Keratinocyte (primary cell): ENCODE measurements around the gene KDM1B. TPM values are rescaled to one million over a fixed set of nuclear protein-coding genes. Genes with fewer than 3 reads are reported as not detected.
A peak's percentile ranks its signal among the peaks of the same experiment; 100 is the strongest.

ENCODE experiments used
- DNase-seq: peaks from one replicate; pipeline ENCODE4 v3.0.0-alpha.2; 2011; ENCODE audit warnings: low read depth, missing footprints, low spot score
- FAIRE-seq: peaks from 2 replicates; lab custom pipeline; 2011; peaks lifted over from hg19 to GRCh38; lab: Jason Lieb, UNC
- H2AFZ ChIP-seq: 2 replicates; pipeline ENCODE4 v1.6.0; 2012; ENCODE audit warnings: low read length, control low read depth, inconsistent platforms; ENCODE audit not compliant: control insufficient read depth
- H3K27ac ChIP-seq: 2 replicates; pipeline ENCODE4 v1.5.1; 2011; ENCODE audit warnings: low read length; ENCODE audit not compliant: control insufficient read depth, insufficient read depth
- H3K27me3 ChIP-seq: 3 replicates; pipeline ENCODE4 v1.6.0; 2011; ENCODE audit warnings: low read length; ENCODE audit not compliant: control insufficient read depth, insufficient read depth; ENCODE audit errors: extremely low read depth
- H3K36me3 ChIP-seq, 2 experiments: 2 replicates in 1 of 2; 3 replicates in 1 of 2; pipeline ENCODE4 v1.5.1; 2011; ENCODE audit warnings: low read length in 2 of 2, mild to moderate bottlenecking in 1 of 2; ENCODE audit not compliant: control insufficient read depth in 2 of 2, insufficient read depth in 2 of 2; ENCODE audit errors: extremely low read depth in 1 of 2
- H3K4me1 ChIP-seq: 3 replicates; pipeline ENCODE4 v1.5.1; 2011; ENCODE audit warnings: low read length; ENCODE audit not compliant: control insufficient read depth, insufficient read depth; ENCODE audit errors: extremely low read depth
- H3K4me2 ChIP-seq: 3 replicates; pipeline ENCODE4 v1.6.0; 2011; ENCODE audit warnings: low read depth, low read length; ENCODE audit not compliant: control insufficient read depth, insufficient read depth; ENCODE audit errors: extremely low read depth
- H3K4me3 ChIP-seq, 3 experiments: fragments of 200-600 bp in 1 of 3; sonication (generic) in 1 of 3; 2 replicates in 2 of 3; 3 replicates in 1 of 3; pipeline ENCODE4 v1.5.1; 2011 to 2016; ENCODE audit warnings: low read length in 3 of 3, mild to moderate bottlenecking in 3 of 3, control low read depth in 2 of 3, inconsistent platforms in 1 of 3, low read depth in 1 of 3, mixed read lengths in 1 of 3, mixed run types in 1 of 3, moderate library complexity in 1 of 3; ENCODE audit not compliant: control insufficient read depth in 2 of 3, insufficient read depth in 2 of 3; ENCODE audit errors: extremely low read depth in 1 of 3
- H3K79me2 ChIP-seq: 2 replicates; pipeline ENCODE4 v1.6.0; 2012; ENCODE audit warnings: low read length; ENCODE audit not compliant: control insufficient read depth, insufficient read depth
- H3K9ac ChIP-seq: 3 replicates; pipeline ENCODE4 v1.6.0; 2011; ENCODE audit warnings: low read length; ENCODE audit not compliant: control insufficient read depth, insufficient read depth; ENCODE audit errors: extremely low read depth
- H3K9me1 ChIP-seq: 3 replicates; pipeline ENCODE4 v1.6.0; 2011; ENCODE audit warnings: low read length; ENCODE audit not compliant: control insufficient read depth, insufficient read depth; ENCODE audit errors: extremely low read depth
- H3K9me3 ChIP-seq: 2 replicates; pipeline ENCODE4 v1.5.1; 2012; ENCODE audit warnings: low read depth, low read length; ENCODE audit not compliant: control insufficient read depth
- H4K20me1 ChIP-seq: 3 replicates; pipeline ENCODE4 v1.6.0; 2011; ENCODE audit warnings: low read length; ENCODE audit not compliant: control insufficient read depth, insufficient read depth; ENCODE audit errors: extremely low read depth
- EZH2 ChIP-seq: IDR thresholded peaks from one replicate; pipeline ENCODE4 v1.6.1; 2012; ENCODE audit warnings: inconsistent platforms, mild to moderate bottlenecking, low read length, moderate library complexity
- dilution Hi-C: fragments of 300-500 bp; cut with MboI; formaldehyde crosslinking; loops from one replicate; pipeline ENCODE4 v1.7.0; 2020; ENCODE audit warnings: low sequenced_read_pairs; ENCODE audit not compliant: extremely low pct_ligation_motif_present
- polyA plus RNA-seq, 5 experiments: library from polyadenylated mRNA; depleted of rRNA in 3 of 5; stranded (reverse) in 3 of 5; stranded (forward) in 1 of 5; unstranded in 1 of 5; fragments of >200 nt; gene quantifications; 1 replicate in 1 of 5; 2 replicates in 3 of 5; 3 replicates in 1 of 5; pipeline versions ENCODE4 v1.2.1 to v1.2.3, GENCODE V29; 2011 to 2012; ENCODE audit warnings: missing spikeins in 2 of 5, low read depth in 1 of 5, low replicate concordance in 1 of 5
- TF ChIP-seq, protein P1 (sequence below), 3 experiments: IDR thresholded peaks in 1 of 3; conservative IDR thresholded peaks in 1 of 3; optimal IDR thresholded peaks in 1 of 3; 2 replicates in 2 of 3; 3 replicates in 1 of 3; pipeline versions ENCODE3 to v1.5.1; 2011; ENCODE audit warnings: low read length in 3 of 3, mild to moderate bottlenecking in 3 of 3, moderate library complexity in 2 of 3, control low read depth in 1 of 3, inconsistent platforms in 1 of 3; ENCODE audit not compliant: insufficient read depth in 2 of 3; ENCODE audit errors: extremely low read depth in 1 of 3

Gene KDM1B
- polyA plus RNA-seq, 1 donor (not counting 4 experiments of a cell fraction or from before 2014, with no cell fraction given), result 32.7 TPM

GRCh38 chr6:18110162-18110561 lies 45.1 kb upstream of the KDM1B start:
- no peaks in the 10 kb centered on the region for H4K20me1 ChIP-seq
- no peak overlapping the region for H2AFZ ChIP-seq
- no peak overlapping the region for H3K27ac ChIP-seq
- no peak for TF ChIP-seq EZH2
- TF ChIP-seq, protein P1, sequence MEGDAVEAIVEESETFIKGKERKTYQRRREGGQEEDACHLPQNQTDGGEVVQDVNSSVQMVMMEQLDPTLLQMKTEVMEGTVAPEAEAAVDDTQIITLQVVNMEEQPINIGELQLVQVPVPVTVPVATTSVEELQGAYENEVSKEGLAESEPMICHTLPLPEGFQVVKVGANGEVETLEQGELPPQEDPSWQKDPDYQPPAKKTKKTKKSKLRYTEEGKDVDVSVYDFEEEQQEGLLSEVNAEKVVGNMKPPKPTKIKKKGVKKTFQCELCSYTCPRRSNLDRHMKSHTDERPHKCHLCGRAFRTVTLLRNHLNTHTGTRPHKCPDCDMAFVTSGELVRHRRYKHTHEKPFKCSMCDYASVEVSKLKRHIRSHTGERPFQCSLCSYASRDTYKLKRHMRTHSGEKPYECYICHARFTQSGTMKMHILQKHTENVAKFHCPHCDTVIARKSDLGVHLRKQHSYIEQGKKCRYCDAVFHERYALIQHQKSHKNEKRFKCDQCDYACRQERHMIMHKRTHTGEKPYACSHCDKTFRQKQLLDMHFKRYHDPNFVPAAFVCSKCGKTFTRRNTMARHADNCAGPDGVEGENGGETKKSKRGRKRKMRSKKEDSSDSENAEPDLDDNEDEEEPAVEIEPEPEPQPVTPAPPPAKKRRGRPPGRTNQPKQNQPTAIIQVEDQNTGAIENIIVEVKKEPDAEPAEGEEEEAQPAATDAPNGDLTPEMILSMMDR (optimal IDR thresholded peaks at IDR 0.05 in 1 of 3, IDR thresholded peaks at IDR 0.05 in 1 of 3, conservative IDR thresholded peaks at IDR 0.05 in 1 of 3; ENCODE audit: extremely low read depth in 1 of 3, insufficient read depth in 2 of 3, low read length in 3 of 3), result no peak
- no peaks in the 10 kb centered on the region for H3K4me1 ChIP-seq
- H3K27me3 ChIP-seq, result no peaks in the 10 kb centered on the region
- H3K9ac ChIP-seq, result no peak overlapping the region
- FAIRE-seq (no peak), DNase-seq (no peak)
- no peaks in the 10 kb centered on the region for H3K79me2 ChIP-seq
- no peaks in the 10 kb centered on the region for H3K9me3 ChIP-seq
- no peaks in the 10 kb centered on the region for H3K36me3 ChIP-seq
- H3K4me2 ChIP-seq, result no peak overlapping the region
- H3K4me3 ChIP-seq, result no peak overlapping the region
- dilution Hi-C loops, result no loop called here
- no peaks in the 10 kb centered on the region for H3K9me1 ChIP-seq

GRCh38 chr6:18115356-18115755 lies 39.9 kb upstream of the KDM1B start:
- no peak overlapping the region for H3K4me2 ChIP-seq
- dilution Hi-C loops, result no loop called here
- TF ChIP-seq, protein P1 (optimal IDR thresholded peaks at IDR 0.05 in 1 of 3, IDR thresholded peaks at IDR 0.05 in 1 of 3, conservative IDR thresholded peaks at IDR 0.05 in 1 of 3; ENCODE audit: extremely low read depth in 1 of 3, insufficient read depth in 2 of 3, low read length in 3 of 3), result no peak
- TF ChIP-seq EZH2, result no peak
- no peak overlapping the region for H2AFZ ChIP-seq
- no peak overlapping the region for H3K4me3 ChIP-seq
- no peaks in the 10 kb centered on the region for H4K20me1 ChIP-seq
- H3K9me3 ChIP-seq, result no peaks in the 10 kb centered on the region
- no peaks in the 10 kb centered on the region for H3K9me1 ChIP-seq
- no peaks in the 10 kb centered on the region for H3K36me3 ChIP-seq
- no peaks in the 10 kb centered on the region for H3K79me2 ChIP-seq
- FAIRE-seq (peak; percentile 59), DNase-seq (peak; percentile 61)
- H3K4me1 ChIP-seq, result peaks cover 15% of the 10 kb centered on the region
- H3K9ac ChIP-seq, result no peak overlapping the region
- no peak overlapping the region for H3K27ac ChIP-seq
- H3K27me3 ChIP-seq, result no peaks in the 10 kb centered on the region
